ENCODE measurements around the gene GAGE2A.
"Not testable (repeated sequence)": the region's sequence is repeated elsewhere in the genome, so short reads cannot be mapped to it uniquely, and the experiment has no call there.

Gene GAGE2A, protein sequence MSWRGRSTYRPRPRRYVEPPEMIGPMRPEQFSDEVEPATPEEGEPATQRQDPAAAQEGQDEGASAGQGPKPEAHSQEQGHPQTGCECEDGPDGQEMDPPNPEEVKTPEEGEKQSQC

GRCh38 chrX:49589196-49589595 lies at the start of gene GAGE2A:
GAGE2A (plus strand) TSS chrX:49589496; CDS start chrX:49590651, 1,155 bp downstream.
- not testable (repeated sequence) for DNase-seq (ENCODE audit: low read depth)

DNA sequence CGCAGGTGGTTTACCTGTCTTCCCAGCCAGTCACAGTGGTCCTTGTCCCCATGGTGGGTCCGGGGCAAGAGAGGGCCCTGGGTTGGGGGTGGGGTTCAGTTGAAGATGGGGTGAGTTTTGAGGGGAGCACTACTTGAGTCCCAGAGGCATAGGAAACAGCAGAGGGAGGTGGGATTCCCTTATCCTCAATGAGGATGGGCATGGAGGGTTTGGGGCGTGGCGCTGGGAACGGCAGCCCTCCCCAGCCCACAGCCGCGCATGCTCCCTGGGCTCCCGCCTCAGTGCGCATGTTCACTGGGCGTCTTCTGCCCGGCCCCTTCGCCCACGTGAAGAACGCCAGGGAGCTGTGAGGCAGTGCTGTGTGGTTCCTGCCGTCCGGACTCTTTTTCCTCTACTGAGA lies 47.9 kb upstream of the GAGE2A start, which contains the start of gene GAGE12D:
TSS of gene GAGE12D (plus strand) at position 301 of the 400 bp plus-strand sequence. CDS start 1,155 bp downstream, outside the sequence.
- not testable (repeated sequence) for DNase-seq (ENCODE audit: low read depth)

GRCh38 chrX:49550989-49551388 lies 38.3 kb upstream of the GAGE2A start, which contains the start of gene GAGE12E:
GAGE12E (plus strand) TSS chrX:49551289; CDS start chrX:49552444, 1,155 bp downstream.
- DNase-seq (ENCODE audit: low read depth) = not testable (repeated sequence)

GRCh38 chrX:49560542-49560941 lies 28.8 kb upstream of the GAGE2A start, which contains the start of gene GAGE12F:
GAGE12F (plus strand) TSS chrX:49560842; CDS start chrX:49561997, 1,155 bp downstream.
- not testable (repeated sequence) for DNase-seq (ENCODE audit: low read depth)

DNA sequence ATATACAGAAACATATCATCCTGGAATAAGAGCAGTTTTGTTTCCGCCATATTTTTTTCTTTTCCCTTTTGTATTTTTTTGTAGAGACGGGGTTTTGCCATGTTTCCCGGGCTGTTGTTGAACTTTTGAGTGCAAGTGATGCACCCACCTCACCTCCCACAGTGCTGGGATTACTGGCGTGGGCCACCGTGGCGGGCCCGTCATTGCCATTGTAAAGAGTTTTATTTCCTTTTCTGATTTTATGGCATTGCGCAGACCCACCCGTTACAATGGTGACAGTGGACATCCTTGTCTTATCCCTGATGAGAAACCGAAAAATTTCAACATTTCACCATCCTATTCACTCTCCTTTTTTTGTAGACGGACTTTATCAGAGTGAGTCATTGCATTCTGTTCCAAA lies 20.6 kb upstream of the GAGE2A start:
- not testable (repeated sequence) for DNase-seq (ENCODE audit: low read depth)

DNA sequence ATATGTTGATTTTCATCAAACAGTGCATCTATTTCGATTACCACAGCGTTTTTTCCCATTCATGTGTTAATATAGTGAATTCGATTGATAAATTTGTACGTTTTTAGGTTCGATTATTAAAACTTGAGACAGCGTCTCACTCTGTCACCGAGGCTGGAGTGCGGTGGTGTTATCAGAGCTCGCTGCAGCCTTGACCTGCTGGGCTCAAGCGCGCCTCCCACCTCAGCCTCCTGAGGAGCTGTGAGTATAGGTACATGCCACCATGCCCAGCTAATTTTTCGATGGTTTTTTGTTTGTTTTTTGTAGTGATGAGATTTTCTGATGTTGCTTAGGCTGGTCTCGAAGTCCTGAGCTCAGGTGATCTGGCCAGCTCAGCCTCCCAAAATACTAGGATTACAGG lies 20.1 kb upstream of the GAGE2A start:
- DNase-seq (ENCODE audit: low read depth) = not testable (repeated sequence)

- not testable (repeated sequence) for DNase-seq (ENCODE audit: low read depth)
Measured at GRCh38 chrX:49570100-49570499, 19.2 kb upstream of the GAGE2A start, which contains the start of gene GAGE12G. GAGE12G (plus strand) TSS chrX:49570400; CDS start chrX:49571555, 1,155 bp downstream.

GRCh38 chrX:49579649-49580048 lies 9.6 kb upstream of the GAGE2A start, which contains the start of gene GAGE12H:
GAGE12H (plus strand) TSS chrX:49579949; CDS start chrX:49581104, 1,155 bp downstream.
- DNase-seq (ENCODE audit: low read depth) = not testable (repeated sequence)

- DNase-seq (ENCODE audit: low read depth) = not testable (repeated sequence)
Measured at GRCh38 chrX:49589769-49590478, 628 bp downstream of the GAGE2A start.

GRCh38 chrX:49590488-49590887 lies 1.2 kb downstream of the GAGE2A start:
- not testable (repeated sequence) for DNase-seq (ENCODE audit: low read depth)

- not testable (repeated sequence) for DNase-seq (ENCODE audit: low read depth)
Measured at GRCh38 chrX:49598720-49599119, 9.4 kb downstream of the GAGE2A start, which contains the start of gene GAGE1. GAGE1 (plus strand) TSS chrX:49599020; CDS start chrX:49600175, 1,155 bp downstream.

DNA sequence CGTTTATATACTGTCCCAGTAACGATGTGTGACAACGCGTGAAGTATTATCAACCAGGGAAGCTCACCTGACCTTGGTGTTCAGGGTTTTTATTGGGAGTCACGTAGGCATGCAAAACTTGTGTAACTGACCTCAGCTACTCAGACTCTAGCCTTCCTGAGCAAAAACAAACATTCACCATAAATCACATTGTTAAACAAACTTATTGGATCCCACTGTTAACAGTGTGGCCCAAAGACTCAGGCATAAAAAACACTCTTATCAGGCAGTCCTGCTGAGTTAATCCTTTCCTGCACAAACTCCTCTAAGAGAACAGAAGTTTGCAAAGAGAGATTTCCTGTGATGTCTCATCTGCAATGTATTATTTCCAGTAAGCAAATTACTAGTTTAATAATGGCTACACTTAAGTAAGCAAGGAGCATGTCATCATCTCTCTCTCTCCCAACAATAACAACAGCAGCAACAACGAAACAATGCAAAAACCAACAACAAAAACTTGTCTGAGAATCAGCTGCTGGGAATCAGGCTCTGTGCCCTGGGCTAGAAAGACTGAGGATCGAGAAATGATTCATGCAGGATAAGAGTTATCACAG lies 21.5 kb downstream of the GAGE2A start:
- DNase-seq (ENCODE audit: low read depth) = no peak

DNA sequence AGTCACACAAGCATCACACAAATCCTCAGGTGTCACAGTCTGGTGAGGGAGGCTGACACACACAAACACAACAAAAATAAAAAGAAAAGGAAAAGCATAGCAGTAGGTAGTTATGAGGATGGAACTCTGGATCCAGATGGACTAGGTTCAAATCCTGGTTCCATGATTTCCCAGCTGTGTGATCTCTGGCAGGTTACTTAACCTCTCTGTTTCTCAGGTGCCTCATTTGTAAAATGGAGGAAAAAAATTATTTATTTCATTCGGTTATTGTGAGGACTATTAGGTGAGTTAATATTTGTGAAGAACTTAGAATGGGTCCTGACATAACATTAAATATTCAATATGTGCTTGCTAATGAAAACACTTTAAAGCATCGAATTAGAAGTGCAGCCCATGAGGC lies 29.3 kb downstream of the GAGE2A start:
- no peak for DNase-seq (ENCODE audit: low read depth)

GRCh38 chrX:49627086-49627777 lies 37.9 kb downstream of the GAGE2A start:
- no peak for DNase-seq (ENCODE audit: low read depth)

GRCh38 chrX:49644991-49645637 lies 55.8 kb downstream of the GAGE2A start:
- no peak for DNase-seq (ENCODE audit: low read depth)
